ENCODE results near the gene NAA38. TPM values are rescaled to one million over a fixed set of nuclear protein-coding genes. Genes with fewer than 3 reads are reported as not detected.

NAA38 gene
- total and polyA plus RNA-seq, 2 donors from 2014 or later, result 69.6 to 246 TPM

- H3K9me3 ChIP-seq (ENCODE audit: control insufficient read depth in 2 of 3, insufficient read depth in 1 of 3, low read length in 3 of 3), result no peaks in the 10 kb centered on the region
- no peak overlapping the region for H3K9ac ChIP-seq (ENCODE audit: low read length in 3 of 3)
- peaks cover 8 to 42% (median 23%) of the 10 kb centered on the region in 3 donors for H3K36me3 ChIP-seq (ENCODE audit: control insufficient read depth in 2 of 3, insufficient read depth in 3 of 3, low read length in 3 of 3)
- no peak overlapping the region for H3K27ac ChIP-seq (ENCODE audit: low read depth in 2 of 2, low read length in 2 of 2)
- no peak overlapping the region for H3K4me3 ChIP-seq (ENCODE audit: low read length in 3 of 3)
- FAIRE-seq (no peak), DNase-seq (peak in 2 of 5 donors; percentile 52 to 74)
- peaks cover 0 to 16% (median 8%) of the 10 kb centered on the region in 3 donors for H3K4me1 ChIP-seq (ENCODE audit: control insufficient read depth in 2 of 3, insufficient read depth in 2 of 3, low read depth in 1 of 3, low read length in 3 of 3)
- no peak for TF ChIP-seq CTCF (IDR thresholded peaks at IDR 0.05; ENCODE audit: borderline replicate concordance, extremely low read depth, insufficient read depth)
- intact Hi-C loops (cut with DNase I), result no loop called here
- H3K27me3 ChIP-seq (ENCODE audit: control insufficient read depth, insufficient read depth, low read length), result no peaks in the 10 kb centered on the region
Measured at GRCh38 chr17:7849130-7849750, 8.1 kb downstream of the NAA38 start.

DNA sequence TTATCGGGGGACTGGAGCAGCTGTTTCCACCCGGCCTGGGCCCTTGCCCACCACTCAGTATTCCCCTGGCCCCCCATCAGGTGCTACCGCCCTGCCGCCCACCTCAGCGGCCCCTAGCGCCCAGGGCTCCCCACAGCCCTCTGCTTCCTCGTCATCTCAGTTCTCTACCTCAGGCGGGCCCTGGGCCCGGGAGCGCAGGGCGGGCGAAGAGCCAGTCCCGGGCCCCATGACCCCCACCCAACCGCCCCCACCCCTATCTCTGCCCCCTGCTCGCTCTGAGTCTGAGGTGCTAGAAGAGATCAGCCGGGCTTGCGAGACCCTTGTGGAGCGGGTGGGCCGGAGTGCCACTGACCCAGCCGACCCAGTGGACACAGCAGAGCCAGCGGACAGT lies 8.6 kb downstream of the NAA38 start:
- Histone ChIP-seq H3K27me3 (ENCODE audit: control insufficient read depth, insufficient read depth, low read length) (no peaks in the 10 kb centered on the region), H3K27ac (ENCODE audit: low read depth in 2 of 2, low read length in 2 of 2) (no peak overlapping the region), H3K4me1 (ENCODE audit: control insufficient read depth in 2 of 3, insufficient read depth in 2 of 3, low read depth in 1 of 3, low read length in 3 of 3) (peaks cover 0 to 16% (median 8%) of the 10 kb centered on the region in 3 donors), H3K9ac (ENCODE audit: low read length in 3 of 3) (no peak overlapping the region), H3K4me3 (ENCODE audit: low read length in 3 of 3) (no peak overlapping the region), H3K36me3 (ENCODE audit: control insufficient read depth in 2 of 3, insufficient read depth in 3 of 3, low read length in 3 of 3) (peaks cover 8 to 42% (median 23%) of the 10 kb centered on the region in 3 donors), H3K9me3 (ENCODE audit: control insufficient read depth in 2 of 3, insufficient read depth in 1 of 3, low read length in 3 of 3) (no peaks in the 10 kb centered on the region)
- no peak for FAIRE-seq
- DNase-seq, result no peak
- TF ChIP-seq CTCF (IDR thresholded peaks at IDR 0.05; ENCODE audit: borderline replicate concordance, extremely low read depth, insufficient read depth), result no peak
- intact Hi-C loops (cut with DNase I), result no loop called here

GRCh38 chr17:7848131-7848579 lies 9.2 kb downstream of the NAA38 start:
- Histone ChIP-seq H3K4me3 (ENCODE audit: low read length in 3 of 3) (no peak overlapping the region), H3K27ac (ENCODE audit: low read depth in 2 of 2, low read length in 2 of 2) (no peak overlapping the region), H3K27me3 (ENCODE audit: control insufficient read depth, insufficient read depth, low read length) (no peaks in the 10 kb centered on the region), H3K4me1 (ENCODE audit: control insufficient read depth in 2 of 3, insufficient read depth in 2 of 3, low read depth in 1 of 3, low read length in 3 of 3) (peaks cover 0 to 16% (median 8%) of the 10 kb centered on the region in 3 donors), H3K9ac (ENCODE audit: low read length in 3 of 3) (no peak overlapping the region), H3K9me3 (ENCODE audit: control insufficient read depth in 2 of 3, insufficient read depth in 1 of 3, low read length in 3 of 3) (no peaks in the 10 kb centered on the region), H3K36me3 (ENCODE audit: control insufficient read depth in 2 of 3, insufficient read depth in 3 of 3, low read length in 3 of 3) (peaks cover 8 to 42% (median 23%) of the 10 kb centered on the region in 3 donors)
- DNase-seq, result peak in 1 of 5 donors; percentile 46
- FAIRE-seq, result no peak
- intact Hi-C loops (cut with DNase I), result no loop called here
- TF ChIP-seq CTCF (IDR thresholded peaks at IDR 0.05; ENCODE audit: borderline replicate concordance, extremely low read depth, insufficient read depth), result no peak

All from kidney (tissue), 14 donors.